Mucosa of rectum (tissue), 2 donors: ENCODE results near the gene MYLK.
"Not testable (repeated sequence)": the region's sequence is repeated elsewhere in the genome, so short reads cannot be mapped to it uniquely, and the experiment has no call there.

Source experiments
- H3K27ac ChIP-seq, 2 donors: one replicate each; pipeline ENCODE4 v1.7.0; 2013; ENCODE audit warnings: inconsistent platforms in 2 of 2, low read depth in 2 of 2, low read length in 2 of 2
- H3K27me3 ChIP-seq, 2 donors: one replicate each; pipeline ENCODE4 v1.7.0; 2013; ENCODE audit warnings: low read length in 2 of 2; ENCODE audit not compliant: control insufficient read depth in 2 of 2, insufficient read depth in 2 of 2
- H3K36me3 ChIP-seq, 2 donors: one replicate each; pipeline ENCODE4 v1.7.0; 2013; ENCODE audit warnings: low read length in 2 of 2; ENCODE audit not compliant: control insufficient read depth in 2 of 2, insufficient read depth in 2 of 2
- H3K4me1 ChIP-seq, 2 donors: one replicate each; pipeline ENCODE4 v1.7.0; 2013; ENCODE audit warnings: low read length in 2 of 2, mild to moderate bottlenecking in 1 of 2; ENCODE audit not compliant: control insufficient read depth in 2 of 2, insufficient read depth in 2 of 2
- H3K4me3 ChIP-seq, 2 donors: one replicate each; pipeline ENCODE4 v1.7.0; 2013; ENCODE audit warnings: low read length in 2 of 2
- H3K9ac ChIP-seq, 2 donors: one replicate each; pipeline ENCODE4 v1.7.0; 2013; ENCODE audit warnings: low read length in 2 of 2, low read depth in 1 of 2, mild to moderate bottlenecking in 1 of 2
- H3K9me3 ChIP-seq, 2 donors: one replicate each; pipeline ENCODE4 v1.7.0; 2013; ENCODE audit warnings: low read length in 2 of 2; ENCODE audit not compliant: control insufficient read depth in 2 of 2
- donor health status: healthy.
- donor health status: Normal muscosa, but diverticular disease.

The MYLK gene

GRCh38 chr3:123716411-123716810 lies 167.7 kb downstream of the MYLK start:
- Histone ChIP-seq H3K27me3 (no peaks in the 10 kb centered on the region), H3K27ac (no peak overlapping the region), H3K4me1 (peaks cover 0 to 2% of the 10 kb centered on the region in 2 donors), H3K36me3 (no peaks in the 10 kb centered on the region), H3K9ac (no peak overlapping the region), H3K9me3 (no peaks in the 10 kb centered on the region), H3K4me3 (no peak overlapping the region)

GRCh38 chr3:123713211-123713610 lies 170.9 kb downstream of the MYLK start:
- Histone ChIP-seq H3K36me3 (no peaks in the 10 kb centered on the region), H3K27ac (no peak overlapping the region), H3K4me3 (no peak overlapping the region), H3K27me3 (no peaks in the 10 kb centered on the region), H3K9me3 (no peaks in the 10 kb centered on the region), H3K4me1 (no peaks in the 10 kb centered on the region), H3K9ac (no peak overlapping the region)

GRCh38 chr3:123712077-123712860 lies 171.9 kb downstream of the MYLK start:
- Histone ChIP-seq H3K4me1 (no peaks in the 10 kb centered on the region), H3K36me3 (no peaks in the 10 kb centered on the region), H3K27me3 (no peaks in the 10 kb centered on the region), H3K9ac (no peak overlapping the region), H3K27ac (no peak overlapping the region), H3K9me3 (no peaks in the 10 kb centered on the region), H3K4me3 (no peak overlapping the region)

GRCh38 chr3:123711356-123711755 lies 172.8 kb downstream of the MYLK start:
- no peak overlapping the region for H3K4me3 ChIP-seq
- H3K27me3 ChIP-seq, result no peaks in the 10 kb centered on the region
- no peaks in the 10 kb centered on the region for H3K9me3 ChIP-seq
- H3K36me3 ChIP-seq, result no peaks in the 10 kb centered on the region
- H3K4me1 ChIP-seq, result no peaks in the 10 kb centered on the region
- H3K27ac ChIP-seq, result no peak overlapping the region
- no peak overlapping the region for H3K9ac ChIP-seq

GRCh38 chr3:123708531-123708930 lies 175.6 kb downstream of the MYLK start:
- Histone ChIP-seq H3K36me3 (no peaks in the 10 kb centered on the region), H3K9ac (no peak overlapping the region), H3K9me3 (no peaks in the 10 kb centered on the region), H3K4me1 (no peaks in the 10 kb centered on the region), H3K4me3 (no peak overlapping the region), H3K27ac (no peak overlapping the region), H3K27me3 (no peaks in the 10 kb centered on the region)

GRCh38 chr3:123707641-123708040 lies 176.5 kb downstream of the MYLK start:
- not testable (repeated sequence) for H3K9me3 ChIP-seq, H3K27ac ChIP-seq, H3K36me3 ChIP-seq, H3K4me3 ChIP-seq, H3K4me1 ChIP-seq, H3K9ac ChIP-seq, H3K27me3 ChIP-seq

- Histone ChIP-seq H3K36me3 (no peaks in the 10 kb centered on the region), H3K27me3 (no peaks in the 10 kb centered on the region), H3K4me3 (no peak overlapping the region), H3K9me3 (no peaks in the 10 kb centered on the region), H3K27ac (no peak overlapping the region), H3K4me1 (no peaks in the 10 kb centered on the region), H3K9ac (no peak overlapping the region)
These were observed 177.3 kb downstream of the MYLK start for GRCh38 chr3:123706871-123707270.

GRCh38 chr3:123705488-123706285 lies 178.4 kb downstream of the MYLK start:
- H3K4me1 ChIP-seq, result no peaks in the 10 kb centered on the region
- H3K36me3 ChIP-seq, result no peaks in the 10 kb centered on the region
- H3K9ac ChIP-seq, result no peak overlapping the region
- no peaks in the 10 kb centered on the region for H3K27me3 ChIP-seq
- no peaks in the 10 kb centered on the region for H3K9me3 ChIP-seq
- H3K27ac ChIP-seq, result no peak overlapping the region
- no peak overlapping the region for H3K4me3 ChIP-seq

- H3K36me3 ChIP-seq, H3K27me3 ChIP-seq, H3K9me3 ChIP-seq, H3K9ac ChIP-seq, H3K4me3 ChIP-seq, H3K27ac ChIP-seq, H3K4me1 ChIP-seq: not testable (repeated sequence)
These were observed 180.5 kb downstream of the MYLK start for GRCh38 chr3:123703663-123704062.

GRCh38 chr3:123702720-123703119 lies 181.4 kb downstream of the MYLK start:
- Histone ChIP-seq H3K9me3 (no peaks in the 10 kb centered on the region), H3K4me1 (peaks cover 0 to under 1% of the 10 kb centered on the region in 2 donors), H3K36me3 (no peaks in the 10 kb centered on the region), H3K27ac (no peak overlapping the region), H3K27me3 (no peaks in the 10 kb centered on the region), H3K4me3 (no peak overlapping the region), H3K9ac (no peak overlapping the region)
